Measurements from ENCODE around the gene FNDC3A. TPM values are rescaled to one million over a fixed set of nuclear protein-coding genes. Genes with fewer than 3 reads are reported as not detected.

The FNDC3A gene
- total RNA-seq, 1 donor from 2014 or later, result 38.4 TPM

GRCh38 chr13:49213997-49214916, 238.5 kb downstream of the FNDC3A start:
- DNase-seq (ENCODE audit: low read depth in 2 of 2), result no peak

DNA sequence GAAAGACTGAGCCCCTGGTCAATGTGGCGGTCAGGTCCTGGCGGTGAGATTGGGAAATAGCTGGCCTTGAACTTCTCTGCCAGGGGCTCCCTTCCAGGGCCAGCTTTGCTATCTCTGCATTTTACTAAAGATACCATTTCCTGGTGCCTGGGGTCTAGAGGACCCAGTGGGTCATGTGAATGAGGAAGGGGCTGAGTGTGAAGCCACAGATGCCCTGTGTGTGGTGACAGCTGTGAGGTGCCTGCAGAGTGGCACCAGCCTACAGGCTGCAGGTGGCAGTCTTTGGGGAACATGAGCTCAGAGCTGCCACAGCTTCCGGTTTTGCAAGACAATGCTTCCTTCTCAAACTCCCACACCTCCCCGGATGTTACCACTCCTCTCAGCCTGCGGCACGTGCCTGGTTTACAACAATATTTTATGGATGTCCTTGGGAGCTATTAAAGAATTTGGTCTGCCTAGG, 239.2 kb downstream of the FNDC3A start:
- peak in 1 of 2 donors; percentile 7 for DNase-seq (ENCODE audit: low read depth in 2 of 2)

DNA sequence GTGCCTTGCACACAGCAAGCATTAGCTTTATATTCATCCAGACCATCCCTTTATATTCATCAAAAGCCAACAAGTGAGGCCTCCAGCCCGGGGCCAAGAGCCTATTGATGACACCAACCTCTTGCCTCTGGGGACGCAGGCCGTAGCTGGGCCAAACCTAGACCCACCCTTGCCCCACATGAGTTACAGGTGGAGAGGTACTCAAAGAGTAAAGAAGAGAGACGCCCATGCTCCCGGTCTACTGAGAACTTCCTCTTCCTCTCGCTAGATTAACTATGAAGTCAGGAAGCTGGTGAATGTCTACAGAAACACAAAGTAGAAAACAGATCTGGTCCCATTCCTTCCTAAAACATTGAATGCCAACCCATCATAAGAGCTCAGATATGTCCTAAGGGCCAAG, 240.6 kb downstream of the FNDC3A start:
- no peak for DNase-seq (ENCODE audit: low read depth in 2 of 2)

- DNase-seq (ENCODE audit: low read depth in 2 of 2), result no peak
These were observed 242.3 kb downstream of the FNDC3A start for GRCh38 chr13:49217962-49218492.

- DNase-seq (ENCODE audit: low read depth in 2 of 2), result peak in 1 of 2 donors; percentile 6
These were observed 242.9 kb downstream of the FNDC3A start for GRCh38 chr13:49218493-49219051.

- no peak for DNase-seq (ENCODE audit: low read depth in 2 of 2)
These were observed 243.9 kb downstream of the FNDC3A start for GRCh38 chr13:49219647-49220035.

GRCh38 chr13:49220036-49220855, 244.5 kb downstream of the FNDC3A start, which contains the start of gene MLNR:
Gene MLNR, plus strand, starts transcription at chr13:49220338. Its CDS starts 0 bp downstream, at chr13:49220338.
- peak in 1 of 2 donors; percentile 40 for DNase-seq (ENCODE audit: low read depth in 2 of 2)

- peak in 1 of 2 donors; percentile 7 for DNase-seq (ENCODE audit: low read depth in 2 of 2)
These were observed 245.3 kb downstream of the FNDC3A start for GRCh38 chr13:49220856-49221589.

DNA sequence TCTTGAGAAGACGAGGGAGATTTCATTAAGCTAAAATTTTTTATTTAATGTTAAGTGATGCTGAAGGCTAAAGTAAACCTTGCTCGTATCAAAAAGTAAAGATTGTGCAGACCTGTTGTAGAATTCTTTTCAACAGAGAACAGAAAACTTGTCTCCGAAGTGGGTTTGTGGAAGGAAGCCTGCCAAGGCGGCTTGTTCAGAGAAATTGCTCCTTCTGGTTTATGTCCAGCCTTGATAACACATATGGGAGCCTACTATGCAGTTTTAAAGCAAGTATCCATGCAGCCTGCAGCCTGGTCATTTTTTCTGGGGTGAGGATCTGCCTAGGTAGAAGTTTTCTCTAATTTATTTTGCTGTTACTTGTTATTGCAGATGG, 245.9 kb downstream of the FNDC3A start:
- no peak for DNase-seq (ENCODE audit: low read depth in 2 of 2)

DNA sequence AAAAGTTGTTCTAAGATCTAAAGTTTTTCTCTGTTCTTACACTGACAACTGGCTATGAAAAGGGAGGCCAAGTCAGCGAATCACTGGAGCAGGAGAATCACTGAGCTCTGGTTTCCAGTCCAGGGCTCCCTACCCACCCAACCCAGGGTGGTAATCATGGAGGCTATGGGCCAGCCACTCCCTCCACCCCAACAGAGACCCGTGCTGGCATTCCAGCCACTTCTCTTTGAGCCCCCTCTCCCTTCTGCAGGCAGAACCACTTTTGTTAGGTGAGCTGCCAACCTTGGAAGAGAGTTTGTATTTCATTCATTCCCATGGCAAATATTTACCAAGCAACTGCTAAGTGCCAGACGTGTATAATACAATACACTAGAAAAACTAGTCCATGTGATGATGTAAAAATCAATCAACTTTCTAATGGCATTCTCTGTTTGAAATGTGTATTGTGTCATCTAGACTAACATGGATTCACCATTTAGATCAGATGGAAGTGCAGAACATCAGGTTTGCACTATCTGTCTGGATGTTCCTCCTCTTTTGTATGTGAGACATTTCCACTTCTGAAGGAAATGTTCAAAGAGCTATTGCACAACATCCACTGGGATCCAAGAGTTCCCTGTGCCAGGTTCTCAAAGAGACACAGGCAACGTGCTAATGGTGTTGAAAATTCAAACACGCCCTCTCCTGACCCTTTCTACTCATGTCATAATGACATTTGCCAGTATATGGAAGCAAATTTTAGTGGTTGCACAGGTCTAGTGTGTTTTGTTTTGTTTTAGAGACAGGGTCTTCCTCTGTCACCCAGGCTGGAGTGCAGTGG, 249.7 kb downstream of the FNDC3A start:
- DNase-seq (ENCODE audit: low read depth in 2 of 2), result no peak

GRCh38 chr13:49226613-49227012, 250.9 kb downstream of the FNDC3A start:
- no peak for DNase-seq (ENCODE audit: low read depth in 2 of 2)

DNA sequence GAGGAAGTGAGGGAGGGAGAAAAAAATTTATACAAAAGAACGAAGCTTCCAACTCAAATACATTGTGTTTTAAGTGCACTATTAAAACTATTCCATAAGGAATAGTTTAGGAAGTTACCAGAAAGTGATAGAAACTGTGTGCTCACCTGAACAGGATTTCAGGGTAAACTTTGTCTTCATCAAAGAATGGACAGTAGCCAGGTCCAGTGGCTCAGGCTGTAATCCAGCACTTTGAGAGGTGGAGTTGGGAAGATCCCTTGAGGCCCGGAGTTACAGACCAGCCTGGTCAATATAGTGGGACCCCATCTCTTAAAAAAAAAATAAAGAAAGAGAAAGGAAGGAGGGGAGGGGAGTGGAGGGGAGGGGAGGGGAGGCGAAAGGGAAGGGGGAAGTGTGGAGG, 259.0 kb downstream of the FNDC3A start:
- DNase-seq (ENCODE audit: low read depth in 2 of 2), result no peak

- DNase-seq (ENCODE audit: low read depth in 2 of 2), result no peak
These were observed 260.2 kb downstream of the FNDC3A start for GRCh38 chr13:49235856-49236431.

GRCh38 chr13:49238621-49239020, 262.9 kb downstream of the FNDC3A start:
- no peak for DNase-seq (ENCODE audit: low read depth in 2 of 2)

GRCh38 chr13:49240017-49240416, 264.3 kb downstream of the FNDC3A start:
- peak in 1 of 2 donors; percentile 48 for DNase-seq (ENCODE audit: low read depth in 2 of 2)

- no peak for DNase-seq (ENCODE audit: low read depth in 2 of 2)
These were observed 265.6 kb downstream of the FNDC3A start for GRCh38 chr13:49241296-49241695.

DNA sequence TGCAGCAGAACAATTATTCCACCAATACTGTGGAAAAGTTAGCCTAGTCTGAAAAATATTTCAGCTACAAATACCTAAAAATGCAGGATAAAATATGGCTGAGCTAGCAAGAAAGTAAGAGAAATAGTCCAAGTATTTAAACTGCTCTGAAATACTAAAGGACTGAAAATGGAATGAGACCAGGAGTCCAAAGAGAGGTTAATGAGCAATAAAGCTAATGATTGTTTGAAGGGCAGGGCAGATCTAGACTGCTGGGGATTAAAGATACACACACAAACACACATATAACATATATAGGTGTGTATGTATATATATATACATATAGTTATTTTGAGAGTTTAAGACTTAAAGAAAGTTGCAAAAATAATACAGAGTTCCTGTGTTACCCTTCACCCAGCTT, 269.4 kb downstream of the FNDC3A start:
- no peak for DNase-seq (ENCODE audit: low read depth in 2 of 2)

- no peak for DNase-seq (ENCODE audit: low read depth in 2 of 2)
These were observed 271.3 kb downstream of the FNDC3A start for GRCh38 chr13:49246850-49247642.
